Suprapubic skin (tissue), 4 donors: ENCODE data around the gene LSG1.

Source experiments
- CTCF ChIP-seq, 2 donors: fragments of 200-600 bp in 1 of 2; fragments of 450-650 bp in 1 of 2; sonication (generic) in 1 of 2; IDR thresholded peaks; one replicate each; pipeline ENCODE4 v1.5.1; 2016 to 2019; ENCODE audit warnings: antibody characterized with exemption in 2 of 2, mild to moderate bottlenecking in 1 of 2, moderate library complexity in 1 of 2
- POLR2A ChIP-seq, 2 donors: fragments of 450-650 bp; IDR thresholded peaks; one replicate each; pipeline ENCODE4 v1.6.1; 2017; ENCODE audit warnings: antibody characterized with exemption in 2 of 2, mild to moderate bottlenecking in 2 of 2, moderate library complexity in 2 of 2
- POLR2AphosphoS5 ChIP-seq, 3 donors: sonication (generic); formaldehyde crosslinking; IDR thresholded peaks; one replicate each; pipeline ENCODE4 v1.6.1; 2017; ENCODE audit warnings: antibody characterized with exemption in 3 of 3

- TF ChIP-seq POLR2A (IDR thresholded peaks at IDR 0.05) (no peak), CTCF (IDR thresholded peaks at IDR 0.05) (no peak), POLR2AphosphoS5 (IDR thresholded peaks at IDR 0.05) (no peak)
These were observed 24.2 kb downstream of the LSG1 start for GRCh38 chr3:194647747-194648146.
